ENCODE measurements around the gene DLG2.

Gene DLG2

GRCh38 chr11:83467837-83468236 is 2159.3 kb downstream of the DLG2 start:
- no peak for DNase-seq
- Histone ChIP-seq H2AFZ (ENCODE audit: low read depth, low read length) (no peak overlapping the region), H2AK5ac (ENCODE audit: low read length, severe bottlenecking) (no peak overlapping the region), H3K4me1 (ENCODE audit: control insufficient read depth, insufficient read depth, low read depth, low read length) (no peaks in the 10 kb centered on the region), H4K91ac (ENCODE audit: low read length) (no peak overlapping the region), H3K27ac (ENCODE audit: low read length, poor library complexity, severe bottlenecking) (no peak overlapping the region), H2BK15ac (ENCODE audit: low read depth, poor library complexity, severe bottlenecking) (no peak overlapping the region), H3K18ac (ENCODE audit: low read depth in 1 of 2, low read length in 2 of 2) (no peak overlapping the region), H3K23ac (ENCODE audit: low read length in 2 of 2) (no peak overlapping the region), H3K4ac (ENCODE audit: low read depth in 1 of 2, low read length in 2 of 2) (no peak overlapping the region), H2BK120ac (ENCODE audit: low read depth, low read length) (no peak overlapping the region), H2BK5ac (ENCODE audit: low read depth, low read length, poor library complexity, severe bottlenecking) (no peak overlapping the region), H3K36me3 (ENCODE audit: control insufficient read depth in 1 of 2, insufficient read depth in 2 of 2, low read depth in 1 of 2, low read length in 2 of 2) (no peaks in the 10 kb centered on the region), H3K4me3 (ENCODE audit: insufficient read depth in 1 of 2, low read depth in 1 of 2, low read length in 2 of 2) (no peak overlapping the region), H3K27me3 (ENCODE audit: control insufficient read depth in 1 of 2, insufficient read depth in 1 of 2, low read length in 2 of 2) (no peaks in the 10 kb centered on the region), H3K14ac (ENCODE audit: low read length in 2 of 2) (no peak overlapping the region), H4K8ac (ENCODE audit: low read length) (no peak overlapping the region), H3K4me2 (ENCODE audit: low read length, poor library complexity, severe bottlenecking) (no peak overlapping the region), H2BK12ac (ENCODE audit: low read length in 2 of 2) (no peak overlapping the region), H3K9me3 (ENCODE audit: control insufficient read depth, low read length) (no peaks in the 10 kb centered on the region), H3K9ac (ENCODE audit: low read length) (no peak overlapping the region), H3K79me1 (replicated peaks; ENCODE audit: low read length, poor library complexity, severe bottlenecking) (no peaks in the 10 kb centered on the region)
- no CpG with 5 or more reads among the region's 1 CpG for WGBS

DNA sequence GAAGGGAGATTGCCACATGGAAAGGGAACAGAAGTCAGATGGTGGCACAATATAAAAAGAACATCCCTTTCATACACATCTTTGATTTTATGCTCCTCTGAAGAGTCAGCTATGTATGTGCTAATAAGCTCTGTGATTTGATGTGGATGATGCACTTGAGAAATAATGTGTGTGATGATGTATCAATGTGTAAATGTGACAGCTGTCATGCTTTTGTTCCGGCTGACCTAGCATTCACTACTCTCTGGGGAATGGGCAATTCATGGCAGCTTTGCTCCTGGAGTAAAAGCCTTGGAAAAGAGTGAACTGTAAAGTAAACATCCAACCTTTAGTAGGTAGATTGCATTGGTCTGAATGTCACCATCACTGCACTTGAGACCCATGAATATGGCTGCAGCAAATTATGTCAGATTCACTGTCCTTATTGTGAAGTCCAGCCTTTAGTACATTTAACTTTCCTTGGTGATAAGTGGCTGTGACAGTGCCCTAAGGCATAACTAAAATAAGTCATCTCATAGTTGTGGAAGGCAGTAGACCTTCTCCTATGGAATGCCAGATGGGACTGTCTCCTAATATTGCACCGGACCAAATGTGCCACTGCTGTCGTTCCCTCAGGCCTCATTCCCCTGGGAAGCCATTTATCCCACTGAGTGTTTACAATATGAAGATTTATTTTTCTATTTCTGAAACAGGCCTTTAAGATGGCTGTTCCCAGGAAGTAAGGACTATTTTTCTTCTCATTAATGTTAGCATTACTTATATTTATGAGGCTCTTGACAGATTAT is 2162.8 kb downstream of the DLG2 start:
- Histone ChIP-seq H3K9me3 (ENCODE audit: control insufficient read depth, low read length) (no peaks in the 10 kb centered on the region), H3K27me3 (ENCODE audit: control insufficient read depth in 1 of 2, insufficient read depth in 1 of 2, low read length in 2 of 2) (no peaks in the 10 kb centered on the region), H3K4me3 (ENCODE audit: insufficient read depth in 1 of 2, low read depth in 1 of 2, low read length in 2 of 2) (no peak overlapping the region), H4K91ac (ENCODE audit: low read length) (no peak overlapping the region), H2AK5ac (ENCODE audit: low read length, severe bottlenecking) (no peak overlapping the region), H3K36me3 (ENCODE audit: control insufficient read depth in 1 of 2, insufficient read depth in 2 of 2, low read depth in 1 of 2, low read length in 2 of 2) (no peaks in the 10 kb centered on the region), H4K8ac (ENCODE audit: low read length) (no peak overlapping the region), H2AFZ (ENCODE audit: low read depth, low read length) (no peak overlapping the region), H3K18ac (ENCODE audit: low read depth in 1 of 2, low read length in 2 of 2) (no peak overlapping the region), H2BK5ac (ENCODE audit: low read depth, low read length, poor library complexity, severe bottlenecking) (no peak overlapping the region), H2BK120ac (ENCODE audit: low read depth, low read length) (no peak overlapping the region), H2BK12ac (ENCODE audit: low read length in 2 of 2) (no peak overlapping the region), H3K14ac (ENCODE audit: low read length in 2 of 2) (no peak overlapping the region), H3K9ac (ENCODE audit: low read length) (no peak overlapping the region), H3K27ac (ENCODE audit: low read length, poor library complexity, severe bottlenecking) (no peak overlapping the region), H3K4me2 (ENCODE audit: low read length, poor library complexity, severe bottlenecking) (no peak overlapping the region), H3K4ac (ENCODE audit: low read depth in 1 of 2, low read length in 2 of 2) (no peak overlapping the region), H2BK15ac (ENCODE audit: low read depth, poor library complexity, severe bottlenecking) (no peak overlapping the region), H3K79me1 (replicated peaks; ENCODE audit: low read length, poor library complexity, severe bottlenecking) (no peaks in the 10 kb centered on the region), H3K4me1 (ENCODE audit: control insufficient read depth, insufficient read depth, low read depth, low read length) (no peaks in the 10 kb centered on the region), H3K23ac (ENCODE audit: low read length in 2 of 2) (no peak overlapping the region)
- DNase-seq = no peak
- WGBS = 89% methylated on average over 1 of the region's 3 CpGs

DNA sequence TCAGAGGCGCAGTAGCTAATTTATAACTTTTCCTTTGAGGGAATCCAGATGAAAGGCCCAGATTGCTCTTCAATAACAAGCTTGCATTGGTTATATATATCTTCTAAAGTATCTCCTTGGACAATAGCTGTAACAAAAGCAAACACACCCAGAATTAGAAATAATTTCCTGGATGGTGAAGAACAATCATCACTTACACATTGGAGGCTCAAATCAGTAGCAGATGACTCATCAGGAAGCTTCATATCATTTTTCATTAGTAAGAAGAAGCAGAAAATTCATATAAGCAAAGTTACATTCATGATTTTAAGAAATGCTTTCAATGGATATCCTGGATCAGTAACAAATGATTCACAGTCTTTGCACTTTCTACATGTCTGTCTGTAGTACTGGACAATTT is 2167.3 kb downstream of the DLG2 start:
- Histone ChIP-seq H4K91ac (ENCODE audit: low read length) (no peak overlapping the region), H3K23ac (ENCODE audit: low read length in 2 of 2) (no peak overlapping the region), H2AFZ (ENCODE audit: low read depth, low read length) (no peak overlapping the region), H3K4me1 (ENCODE audit: control insufficient read depth, insufficient read depth, low read depth, low read length) (no peaks in the 10 kb centered on the region), H3K9me3 (ENCODE audit: control insufficient read depth, low read length) (no peaks in the 10 kb centered on the region), H3K27ac (ENCODE audit: low read length, poor library complexity, severe bottlenecking) (no peak overlapping the region), H3K27me3 (ENCODE audit: control insufficient read depth in 1 of 2, insufficient read depth in 1 of 2, low read length in 2 of 2) (no peaks in the 10 kb centered on the region), H2BK12ac (ENCODE audit: low read length in 2 of 2) (no peak overlapping the region), H3K4me2 (ENCODE audit: low read length, poor library complexity, severe bottlenecking) (no peak overlapping the region), H2BK5ac (ENCODE audit: low read depth, low read length, poor library complexity, severe bottlenecking) (no peak overlapping the region), H2BK120ac (ENCODE audit: low read depth, low read length) (no peak overlapping the region), H3K79me1 (replicated peaks; ENCODE audit: low read length, poor library complexity, severe bottlenecking) (no peaks in the 10 kb centered on the region), H3K4ac (ENCODE audit: low read depth in 1 of 2, low read length in 2 of 2) (no peak overlapping the region), H2BK15ac (ENCODE audit: low read depth, poor library complexity, severe bottlenecking) (no peak overlapping the region), H3K4me3 (ENCODE audit: insufficient read depth in 1 of 2, low read depth in 1 of 2, low read length in 2 of 2) (no peak overlapping the region), H4K8ac (ENCODE audit: low read length) (no peak overlapping the region), H3K14ac (ENCODE audit: low read length in 2 of 2) (no peak overlapping the region), H2AK5ac (ENCODE audit: low read length, severe bottlenecking) (no peak overlapping the region), H3K9ac (ENCODE audit: low read length) (no peak overlapping the region), H3K18ac (ENCODE audit: low read depth in 1 of 2, low read length in 2 of 2) (no peak overlapping the region), H3K36me3 (ENCODE audit: control insufficient read depth in 1 of 2, insufficient read depth in 2 of 2, low read depth in 1 of 2, low read length in 2 of 2) (no peaks in the 10 kb centered on the region)
- no peak for DNase-seq
- no CpG with 5 or more reads among the region's 1 CpG for WGBS

DNA sequence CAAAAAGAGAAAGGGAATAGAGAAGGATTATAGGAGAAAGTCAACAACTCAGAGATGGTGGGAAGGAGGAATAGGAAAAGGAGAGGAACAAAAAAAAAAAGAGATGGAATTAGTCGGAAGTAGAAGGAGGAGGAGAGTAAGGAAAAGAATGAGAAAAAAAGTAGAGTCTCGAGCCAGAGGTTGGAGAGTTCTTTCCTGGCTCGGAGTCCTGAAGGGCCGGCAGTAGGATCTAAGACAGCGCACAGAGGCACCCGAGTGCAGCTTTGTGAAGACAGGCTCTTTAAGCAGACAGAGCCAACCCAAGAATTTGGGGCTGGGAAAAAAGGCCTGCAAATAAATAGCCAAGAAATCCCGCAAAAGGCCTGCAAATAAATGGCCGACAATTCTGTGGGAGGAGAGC is 2170.6 kb downstream of the DLG2 start:
- Histone ChIP-seq H2BK5ac (ENCODE audit: low read depth, low read length, poor library complexity, severe bottlenecking) (no peak overlapping the region), H3K4ac (ENCODE audit: low read depth in 1 of 2, low read length in 2 of 2) (no peak overlapping the region), H2BK120ac (ENCODE audit: low read depth, low read length) (no peak overlapping the region), H3K14ac (ENCODE audit: low read length in 2 of 2) (no peak overlapping the region), H3K4me2 (ENCODE audit: low read length, poor library complexity, severe bottlenecking) (no peak overlapping the region), H3K79me1 (replicated peaks; ENCODE audit: low read length, poor library complexity, severe bottlenecking) (no peaks in the 10 kb centered on the region), H3K9me3 (ENCODE audit: control insufficient read depth, low read length) (no peaks in the 10 kb centered on the region), H2AK5ac (ENCODE audit: low read length, severe bottlenecking) (no peak overlapping the region), H3K27ac (ENCODE audit: low read length, poor library complexity, severe bottlenecking) (no peak overlapping the region), H2BK12ac (ENCODE audit: low read length in 2 of 2) (no peak overlapping the region), H4K91ac (ENCODE audit: low read length) (no peak overlapping the region), H2BK15ac (ENCODE audit: low read depth, poor library complexity, severe bottlenecking) (no peak overlapping the region), H3K23ac (ENCODE audit: low read length in 2 of 2) (no peak overlapping the region), H3K18ac (ENCODE audit: low read depth in 1 of 2, low read length in 2 of 2) (no peak overlapping the region), H3K4me1 (ENCODE audit: control insufficient read depth, insufficient read depth, low read depth, low read length) (no peaks in the 10 kb centered on the region), H2AFZ (ENCODE audit: low read depth, low read length) (no peak overlapping the region), H3K27me3 (ENCODE audit: control insufficient read depth in 1 of 2, insufficient read depth in 1 of 2, low read length in 2 of 2) (no peaks in the 10 kb centered on the region), H4K8ac (ENCODE audit: low read length) (no peak overlapping the region), H3K4me3 (ENCODE audit: insufficient read depth in 1 of 2, low read depth in 1 of 2, low read length in 2 of 2) (no peak overlapping the region), H3K36me3 (ENCODE audit: control insufficient read depth in 1 of 2, insufficient read depth in 2 of 2, low read depth in 1 of 2, low read length in 2 of 2) (no peaks in the 10 kb centered on the region), H3K9ac (ENCODE audit: low read length) (no peak overlapping the region)
- no peak for DNase-seq
- WGBS = 93% methylated on average over 8 of the region's 8 CpGs

All from mesenchymal stem cell (in vitro differentiated cells and primary cell).